HG03378 (cell line): Measurements from ENCODE around the gene UACA.

Source experiments
- ATAC-seq: cut with Tn5 transposase; IDR thresholded peaks from one replicate; pipeline ENCODE4 v1.9.1; 2021; ENCODE audit warnings: mild to moderate bottlenecking, moderate library complexity; ENCODE audit not compliant: unreplicated experiment

Gene UACA

GRCh38 chr15:70715840-70716485 is 47.4 kb downstream of the UACA start:
- ATAC-seq: no peak

- ATAC-seq: no peak
These were observed 48.8 kb downstream of the UACA start for GRCh38 chr15:70714565-70714964.

- ATAC-seq: no peak
These were observed 49.3 kb downstream of the UACA start for GRCh38 chr15:70714015-70714414.

DNA sequence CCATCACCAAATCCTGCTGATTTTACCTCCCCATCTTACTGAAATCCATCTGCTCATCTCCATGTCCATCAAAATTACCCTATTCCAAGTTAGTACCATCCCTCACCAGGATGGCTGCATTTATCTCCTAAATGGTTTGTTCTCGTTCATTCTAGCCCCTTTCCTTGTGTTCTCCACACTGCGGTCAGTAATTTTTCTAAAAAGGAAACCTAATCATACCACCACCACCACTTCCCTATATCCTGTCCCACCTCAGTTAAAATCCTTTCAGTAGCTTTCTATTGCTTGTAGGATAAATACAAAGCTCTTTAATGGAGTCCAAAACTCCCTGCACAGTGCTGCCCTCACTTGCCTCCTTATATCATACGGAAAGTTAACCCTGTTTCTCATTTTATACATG is 51.1 kb downstream of the UACA start:
- no peak for ATAC-seq

GRCh38 chr15:70710714-70711113 is 52.6 kb downstream of the UACA start:
- no peak for ATAC-seq

DNA sequence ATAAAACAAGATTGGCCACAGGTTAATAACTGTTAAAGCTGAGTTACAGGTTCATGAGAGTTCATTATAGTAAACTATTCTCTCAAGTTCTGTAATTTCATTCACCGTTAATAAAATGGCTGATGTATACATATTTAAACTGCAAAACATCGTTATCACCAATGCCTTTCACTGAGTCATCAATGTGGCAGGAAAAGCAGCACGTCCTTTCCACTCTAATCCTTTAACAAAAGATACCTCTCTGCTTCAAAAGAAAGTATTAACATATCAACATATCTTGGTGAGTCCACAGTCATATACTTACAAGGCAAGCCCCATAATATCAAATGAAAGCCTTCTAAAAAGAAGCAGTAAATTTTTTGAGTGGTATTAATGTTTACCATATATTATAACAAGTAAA is 54.5 kb downstream of the UACA start:
- no peak for ATAC-seq

DNA sequence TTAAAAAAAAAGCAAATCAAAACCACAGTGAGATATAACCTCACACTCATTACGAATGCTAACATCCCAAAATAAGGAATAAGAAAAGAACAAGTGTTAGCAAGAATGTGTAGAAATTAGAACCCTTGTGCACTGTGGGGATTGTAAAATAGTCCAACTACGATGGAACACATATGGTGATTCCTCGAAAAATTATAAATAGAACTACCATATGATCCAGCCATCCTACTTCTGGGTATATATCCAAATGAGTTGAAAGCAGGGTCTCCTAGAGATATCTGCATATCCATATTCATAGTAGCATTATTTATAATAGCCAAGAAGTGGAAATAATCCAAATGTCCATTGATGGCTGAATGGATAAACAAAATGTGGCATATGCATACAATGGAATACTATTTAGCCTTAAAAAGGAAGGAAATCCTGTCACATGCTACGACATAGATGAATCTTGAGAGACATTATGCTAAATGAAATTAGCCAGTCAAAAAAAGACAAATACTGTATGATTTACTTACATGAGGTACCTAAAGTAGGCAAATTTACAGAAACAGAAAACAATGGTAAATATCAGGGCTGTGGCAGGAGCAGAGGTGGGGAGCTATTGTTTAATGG is 55.6 kb downstream of the UACA start:
- ATAC-seq: no peak

- no peak for ATAC-seq
These were observed 58.6 kb downstream of the UACA start for GRCh38 chr15:70704731-70705130.

- no peak for ATAC-seq
These were observed 59.2 kb downstream of the UACA start for GRCh38 chr15:70704166-70704565.

- no peak for ATAC-seq
These were observed 60.1 kb downstream of the UACA start for GRCh38 chr15:70703096-70703878.

GRCh38 chr15:70702584-70702983 is 60.8 kb downstream of the UACA start:
- no peak for ATAC-seq

DNA sequence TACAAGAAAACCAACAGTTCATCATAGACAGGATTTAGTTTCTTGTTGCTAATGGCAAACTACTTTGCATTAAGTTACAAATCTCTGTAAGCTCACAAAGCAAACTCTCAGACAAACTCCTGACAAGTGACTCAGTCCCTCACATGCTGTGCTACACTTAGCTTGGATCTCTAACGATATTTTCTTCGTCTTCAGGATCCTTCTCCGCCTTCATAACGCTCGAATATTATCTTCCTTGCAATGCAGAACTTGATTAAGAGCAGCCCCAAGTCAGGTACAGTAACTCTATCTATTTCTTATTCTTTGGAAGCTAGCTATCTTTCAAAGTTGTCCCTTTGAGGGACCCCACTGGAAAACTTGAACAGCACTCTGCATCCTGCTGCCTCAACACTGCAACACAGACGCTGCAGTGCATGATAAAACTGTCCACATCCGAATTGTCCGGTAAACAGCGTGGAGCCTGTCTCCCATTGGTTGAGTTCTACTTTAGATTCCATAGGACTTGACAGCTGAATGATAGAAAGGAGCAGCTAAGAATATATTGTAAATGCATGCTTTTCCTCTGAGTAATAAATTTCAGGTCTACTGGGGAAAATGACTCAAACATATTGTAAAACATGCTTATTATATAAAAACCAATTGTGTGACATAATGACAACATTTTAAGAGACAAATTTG is 61.3 kb downstream of the UACA start:
- ATAC-seq: no peak

- ATAC-seq: no peak
These were observed 62.2 kb downstream of the UACA start for GRCh38 chr15:70701171-70701570.

GRCh38 chr15:70699890-70700289 is 63.5 kb downstream of the UACA start:
- no peak for ATAC-seq

DNA sequence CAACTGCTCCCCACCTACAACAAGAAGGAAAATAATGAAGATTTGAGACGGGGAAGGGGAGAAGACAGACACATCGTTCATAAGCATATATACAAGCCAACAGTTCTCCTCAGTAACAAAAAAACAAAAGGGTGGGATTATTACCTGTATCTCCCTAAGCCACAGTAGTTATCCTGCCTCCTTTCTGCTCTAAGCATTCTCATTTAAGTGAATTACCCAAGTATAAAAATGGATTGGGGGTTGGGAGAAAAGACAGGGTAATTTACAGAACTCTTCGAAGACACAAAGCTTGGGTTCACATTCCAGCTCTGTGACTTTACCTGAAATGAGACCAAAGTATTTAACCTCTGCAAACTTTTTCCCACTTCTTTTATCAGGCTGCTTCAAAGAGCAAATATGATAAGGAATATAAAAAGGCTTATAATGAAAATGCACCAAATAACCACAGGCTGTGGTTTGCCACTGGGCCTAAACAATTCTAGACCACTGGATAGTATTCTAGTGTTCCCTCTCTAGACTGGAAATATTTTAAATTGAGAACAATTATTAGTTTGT is 64.4 kb downstream of the UACA start:
- no peak for ATAC-seq

DNA sequence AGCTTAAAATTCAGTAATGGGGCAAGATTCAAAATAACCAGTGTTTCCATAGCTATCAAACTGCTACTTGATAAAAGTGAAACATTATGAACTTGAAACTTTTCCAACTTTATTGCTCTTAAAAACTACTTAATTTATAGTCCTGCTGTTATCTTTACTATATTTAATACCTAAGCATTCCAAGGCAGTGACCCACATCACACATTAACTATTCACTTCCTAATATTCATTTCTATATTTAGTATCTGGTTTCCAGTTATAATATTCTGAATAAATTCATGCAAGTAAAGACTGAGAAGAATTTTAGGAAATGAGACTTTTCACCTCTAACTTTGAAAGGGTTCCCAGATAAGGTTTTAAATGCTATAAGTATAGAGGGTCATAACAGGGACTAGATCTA is 64.9 kb downstream of the UACA start:
- ATAC-seq: no peak

GRCh38 chr15:70690491-70691276 is 72.7 kb downstream of the UACA start:
- no peak for ATAC-seq

- ATAC-seq: no peak
These were observed 73.3 kb downstream of the UACA start for GRCh38 chr15:70690021-70690420.

DNA sequence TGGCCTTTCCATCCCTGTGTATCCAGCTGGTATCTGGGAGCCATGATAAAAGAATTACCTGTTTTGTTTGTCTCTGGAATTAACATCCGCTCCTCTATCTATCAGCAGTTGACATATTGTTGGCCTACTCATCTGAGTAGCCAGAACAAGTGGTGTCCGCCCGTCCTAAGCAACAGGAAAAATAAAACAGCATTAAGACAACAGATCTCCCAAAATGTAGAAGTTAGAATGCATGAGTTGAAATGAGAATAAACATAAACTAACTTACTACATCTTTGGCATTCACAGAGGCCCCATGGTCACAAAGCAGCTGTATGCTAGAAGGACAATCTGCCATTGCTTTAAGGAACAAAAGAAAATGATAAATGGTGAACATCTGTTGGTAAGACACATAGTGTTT is 75.9 kb downstream of the UACA start:
- no peak for ATAC-seq

DNA sequence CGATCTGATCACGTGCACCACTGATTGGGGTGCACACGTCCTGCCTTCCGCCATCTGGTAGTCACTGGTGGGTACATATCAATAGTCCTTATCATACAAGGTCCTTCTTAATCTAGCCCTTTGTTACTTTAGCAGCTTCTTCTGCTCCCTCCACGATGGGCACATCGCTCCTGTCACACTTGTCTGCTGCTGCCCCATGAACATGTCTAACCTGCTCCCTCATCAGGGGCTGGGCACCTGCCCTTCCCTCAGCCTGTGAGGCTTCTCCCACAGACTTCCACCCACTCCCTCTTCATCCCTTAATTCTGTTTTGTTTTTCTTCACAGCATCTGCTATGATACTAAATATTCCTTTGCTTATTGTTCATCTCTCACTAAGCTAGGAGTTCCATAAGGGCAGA is 82.5 kb downstream of the UACA start:
- no peak for ATAC-seq

GRCh38 chr15:70679919-70680231 is 83.5 kb downstream of the UACA start:
- ATAC-seq: no peak
